Motor neuron (in vitro differentiated cells): Measurements from ENCODE around the gene FOXA2. TPM values are rescaled to one million over a fixed set of nuclear protein-coding genes. Genes with fewer than 3 reads are reported as not detected.

ENCODE experiments used
- ATAC-seq, 8 experiments: fragments of 200-7000 bp; cut with Tn5 transposase; replicated peaks in 6 of 8; 2 replicates each; pipeline ENCODE4 v1.8.0; 2021; ENCODE audit warnings: mild to moderate bottlenecking in 8 of 8, moderate library complexity in 8 of 8
- H3K27ac ChIP-seq, 2 donors: fragments of 250-450 bp; sonication (Bioruptor Pico); 2 replicates each; pipeline ENCODE4 v1.9.0; 2021; ENCODE audit warnings: antibody characterized with exemption in 2 of 2, mild to moderate bottlenecking in 2 of 2, moderate library complexity in 1 of 2
- H3K4me1 ChIP-seq, 2 donors: fragments of 250-450 bp; sonication (Bioruptor Pico); replicated peaks in 1 of 2; 2 replicates each; pipeline ENCODE4 v1.6.1; 2021; ENCODE audit warnings: antibody characterized with exemption in 2 of 2, mild to moderate bottlenecking in 2 of 2, moderate library complexity in 1 of 2
- H3K4me3 ChIP-seq, 5 donors: fragments of 250-450 bp; sonication (Bioruptor Pico); 2 replicates each; pipeline ENCODE4 v1.9.0; 2021; ENCODE audit warnings: antibody characterized with exemption in 5 of 5, mild to moderate bottlenecking in 5 of 5, moderate library complexity in 4 of 5
- WGBS, 10 experiments: fragments of 450-650 bp; shearing (Covaris generic); methylation state at CpG; one replicate each; pipeline ENCODE4 v1.0.0; 2022; 5-methylcytosine and 5-hydroxymethylcytosine counted together
- in situ Hi-C, 9 experiments: fragments of 400-800 bp; cut with MboI; loops; one replicate each; pipeline ENCODE4 v1.15.0; 2021; ENCODE audit warnings: low sequenced_read_pairs in 9 of 9, low pct_unique_long_range_greater_than_20kb in 2 of 9; ENCODE audit not compliant: unreplicated experiment in 9 of 9
- total RNA-seq, 8 experiments: library from RNA; unstranded; fragments of 300-600 nt; gene quantifications; 2 replicates each; pipeline versions ENCODE4 v1.2.3 to v1.2.4, GENCODE V29; 2022

The FOXA2 gene
- total RNA-seq = 1 to 10 TPM in 1 of 8 experiments, under 1 TPM in 3, not detected in 4; 0.08 to 4.1 (median 0.35) TPM

- H3K4me3 ChIP-seq = peak within 1 kb of the TSS in 4 of 5 donors; percentile 13 to 36 (median 24)
- WGBS, 10 experiments = 0% methylated on average over 6 of the region's 42 CpGs; no CpG with 5 or more reads in 9 of the 10 experiments
- H3K27ac ChIP-seq = peak within 1 kb of the TSS in 1 of 2 donors; percentile 30
- in situ Hi-C loops = loop anchor here in 2 of 9 experiments (25.0 kb wide), 1 partner anchor 247 kb away; no protein-coding TSS in a partner anchor
- ATAC-seq = peak in 5 of 8 experiments; percentile 50 to 62 (median 58)
- peaks cover 0 to 18% of the 10 kb centered on the region in 2 donors for H3K4me1 ChIP-seq
These were observed at the start of gene FOXA2 for GRCh38 chr20:22584522-22584921. FOXA2 (minus strand) TSS chr20:22584572; CDS start chr20:22584278, 294 bp downstream.

GRCh38 chr20:22630701-22631100 lies 46.3 kb upstream of the FOXA2 start:
- H3K4me3 ChIP-seq = no peak overlapping the region

GRCh38 chr20:22629927-22630326 lies 45.6 kb upstream of the FOXA2 start:
- H3K27ac ChIP-seq = no peak overlapping the region
- H3K4me1 ChIP-seq = peaks cover 0 to 4% of the 10 kb centered on the region in 2 donors
- 40 to 70% (median 50%) methylated on average over 1 to 2 of the region's 2 CpGs; no CpG with 5 or more reads in 5 of the 10 experiments for WGBS, 10 experiments
- H3K4me3 ChIP-seq = no peak overlapping the region
- in situ Hi-C loops = no loop called here
- ATAC-seq = peak in 1 of 8 experiments; percentile 67

More at GRCh38 chr20:22630701-22631100, 46.3 kb upstream of the FOXA2 start:
- Histone ChIP-seq H3K4me1 (peaks cover 0 to 4% of the 10 kb centered on the region in 2 donors), H3K27ac (no peak overlapping the region)
- ATAC-seq = peak in 1 of 8 experiments; percentile 86
- in situ Hi-C loops = no loop called here
- 0 to 70% (median 8%) methylated on average over 1 to 6 of the region's 6 CpGs; no CpG with 5 or more reads in 1 of the 10 experiments for WGBS, 10 experiments

GRCh38 chr20:22629447-22629846 lies 45.1 kb upstream of the FOXA2 start:
- peak in 3 of 8 experiments; percentile 46 to 96 (median 71) for ATAC-seq
- no peak overlapping the region for H3K4me3 ChIP-seq
- peaks cover 0 to 4% of the 10 kb centered on the region in 2 donors for H3K4me1 ChIP-seq
- WGBS, 10 experiments = 0 to 61% (median 20%) methylated on average over 2 to 3 of the region's 3 CpGs; no CpG with 5 or more reads in 4 of the 10 experiments
- H3K27ac ChIP-seq = no peak overlapping the region
- in situ Hi-C loops = no loop called here

GRCh38 chr20:22626496-22626895 lies 42.1 kb upstream of the FOXA2 start:
- no peak for ATAC-seq
- in situ Hi-C loops = no loop called here
- 50 to 100% (median 100%) methylated on average over 1 of the region's 1 CpG; no CpG with 5 or more reads in 4 of the 10 experiments for WGBS, 10 experiments

GRCh38 chr20:22623211-22623610 lies 38.8 kb upstream of the FOXA2 start:
- in situ Hi-C loops = no loop called here
- ATAC-seq = no peak
- WGBS, 10 experiments = 13 to 100% (median 92%) methylated on average over 1 to 3 of the region's 6 CpGs; no CpG with 5 or more reads in 7 of the 10 experiments

More at GRCh38 chr20:22626496-22626895, 42.1 kb upstream of the FOXA2 start:
- Histone ChIP-seq H3K4me3 (no peak overlapping the region), H3K27ac (no peak overlapping the region), H3K4me1 (peaks cover 0 to 4% of the 10 kb centered on the region in 2 donors)

GRCh38 chr20:22620342-22620741 lies 36.0 kb upstream of the FOXA2 start:
- Histone ChIP-seq H3K4me3 (no peak overlapping the region), H3K27ac (no peak overlapping the region), H3K4me1 (peaks cover 0 to 13% of the 10 kb centered on the region in 2 donors)
- peak in 2 of 8 experiments; percentile 25 to 38 for ATAC-seq
- WGBS, 10 experiments = 0 to 50% (median 2%) methylated on average over 1 to 9 of the region's 9 CpGs
- in situ Hi-C loops = no loop called here

More at GRCh38 chr20:22623211-22623610, 38.8 kb upstream of the FOXA2 start:
- H3K4me1 ChIP-seq = peaks cover 0 to 13% of the 10 kb centered on the region in 2 donors
- H3K4me3 ChIP-seq = no peak overlapping the region
- H3K27ac ChIP-seq = no peak overlapping the region

GRCh38 chr20:22619806-22620205 lies 35.4 kb upstream of the FOXA2 start:
- no peak for ATAC-seq
- no peak overlapping the region for H3K4me3 ChIP-seq
- in situ Hi-C loops = no loop called here
- 0 to 100% (median 19%) methylated on average over 1 to 4 of the region's 6 CpGs for WGBS, 10 experiments
- no peak overlapping the region for H3K27ac ChIP-seq
- H3K4me1 ChIP-seq = peaks cover 0 to 13% of the 10 kb centered on the region in 2 donors

- no peak for ATAC-seq
- in situ Hi-C loops = no loop called here
- H3K4me1 ChIP-seq = peaks cover 0 to 13% of the 10 kb centered on the region in 2 donors
- no peak overlapping the region for H3K27ac ChIP-seq
- 0 to 79% (median 0%) methylated on average over 1 to 2 of the region's 2 CpGs; no CpG with 5 or more reads in 3 of the 10 experiments for WGBS, 10 experiments
- no peak overlapping the region for H3K4me3 ChIP-seq
These were observed 34.9 kb upstream of the FOXA2 start for GRCh38 chr20:22619272-22619671.

- in situ Hi-C loops = no loop called here
- no peak for ATAC-seq
- H3K4me3 ChIP-seq = no peak overlapping the region
- 0 to 92% (median 50%) methylated on average over 1 to 3 of the region's 3 CpGs; no CpG with 5 or more reads in 4 of the 10 experiments for WGBS, 10 experiments
- H3K27ac ChIP-seq = no peak overlapping the region
- H3K4me1 ChIP-seq = peaks cover 0 to 13% of the 10 kb centered on the region in 2 donors
These were observed 32.8 kb upstream of the FOXA2 start for GRCh38 chr20:22617160-22617559.

GRCh38 chr20:22616551-22616950 lies 32.2 kb upstream of the FOXA2 start:
- in situ Hi-C loops = no loop called here
- Histone ChIP-seq H3K4me1 (peaks cover 0 to 13% of the 10 kb centered on the region in 2 donors), H3K4me3 (no peak overlapping the region), H3K27ac (no peak overlapping the region)
- 0 to 67% (median 36%) methylated on average over 1 to 3 of the region's 3 CpGs; no CpG with 5 or more reads in 2 of the 10 experiments for WGBS, 10 experiments
- no peak for ATAC-seq

GRCh38 chr20:22615425-22615824 lies 31.1 kb upstream of the FOXA2 start:
- WGBS, 10 experiments = 18 to 97% (median 82%) methylated on average over 3 to 6 of the region's 6 CpGs; no CpG with 5 or more reads in 1 of the 10 experiments
- no peak for ATAC-seq
- H3K4me3 ChIP-seq = no peak overlapping the region
- peaks cover 0 to 8% of the 10 kb centered on the region in 2 donors for H3K4me1 ChIP-seq
- no peak overlapping the region for H3K27ac ChIP-seq
- in situ Hi-C loops = no loop called here

GRCh38 chr20:22611636-22612035 lies 27.3 kb upstream of the FOXA2 start:
- Histone ChIP-seq H3K4me1 (no peaks in the 10 kb centered on the region), H3K27ac (no peak overlapping the region), H3K4me3 (no peak overlapping the region)
- in situ Hi-C loops = no loop called here
- ATAC-seq = no peak

GRCh38 chr20:22607695-22608094 lies 23.3 kb upstream of the FOXA2 start:
- Histone ChIP-seq H3K4me3 (no peak overlapping the region), H3K27ac (no peak overlapping the region), H3K4me1 (no peaks in the 10 kb centered on the region)
- in situ Hi-C loops = no loop called here
- WGBS, 10 experiments = 0 to 51% (median 20%) methylated on average over 1 to 2 of the region's 2 CpGs; no CpG with 5 or more reads in 2 of the 10 experiments
- ATAC-seq = no peak
